ENCODE data around the gene CCDC110.
"Not testable (repeated sequence)": the region's sequence is repeated elsewhere in the genome, so short reads cannot be mapped to it uniquely, and the experiment has no call there.

Gene CCDC110
- 0 to 0.58 (median 0.21) reads per million in 9 experiments for total RNA-seq

DNA sequence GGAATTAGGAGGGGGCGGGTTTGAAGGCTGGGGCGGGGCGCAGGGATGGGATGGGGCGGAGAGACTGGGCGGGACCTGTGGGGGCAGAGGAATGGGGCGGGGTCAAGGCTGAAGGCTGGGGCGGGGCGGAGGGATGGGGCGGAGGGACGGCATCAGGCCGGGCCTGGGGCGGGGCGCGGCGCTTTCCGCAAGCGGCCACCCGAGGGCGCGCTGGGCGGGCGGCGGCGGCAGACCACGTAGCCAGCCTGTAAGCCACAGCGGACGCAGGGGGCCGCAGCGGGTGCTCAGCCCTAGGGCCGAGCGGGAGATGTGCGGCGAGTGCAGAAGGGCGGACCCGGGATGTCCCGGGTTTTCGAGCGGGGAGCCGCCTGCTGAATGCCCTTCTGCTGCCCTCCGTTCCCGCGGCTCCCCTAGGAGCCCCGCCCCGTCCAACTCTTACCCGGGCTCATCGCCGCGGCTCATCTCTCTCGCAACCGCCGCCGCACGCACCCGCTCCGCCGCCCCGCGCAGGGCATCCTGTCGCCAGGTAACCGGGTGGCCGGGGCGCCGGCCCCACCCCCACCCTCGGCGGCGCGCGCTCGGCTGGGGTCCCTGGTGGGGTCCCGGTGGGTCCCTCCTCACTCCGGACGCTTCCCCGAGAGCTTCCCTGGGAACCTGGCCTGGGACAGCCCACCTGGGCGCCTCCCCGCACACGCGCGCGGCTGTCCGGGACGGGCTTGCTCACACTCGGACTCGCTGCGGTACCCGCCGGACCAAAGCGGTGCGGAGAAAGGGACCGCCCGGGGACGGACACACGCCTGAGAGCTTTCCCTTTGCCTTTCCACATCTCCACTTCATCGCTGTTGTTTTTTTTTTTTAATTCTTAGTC, at the start of gene CCDC110:
Gene CCDC110, minus strand, starts transcription at position 499 of the 868 bp plus-strand sequence. Its CDS starts 50 bp downstream, at position 449.
- Mint-ChIP-seq H3K9me3 (no peaks in the 10 kb centered on the region), H3K36me3 (ENCODE audit: insufficient read depth) (peaks cover 3% of the 10 kb centered on the region), H3K4me3 (peak within 1 kb of the TSS; percentile 88 to 93), H3K27ac (peak within 1 kb of the TSS; percentile 44 to 81), H3K4me1 (ENCODE audit: low read depth in 2 of 2) (peaks cover 14 to 15% of the 10 kb centered on the region in 2 donors), H3K27me3 (peaks cover 0 to 2% of the 10 kb centered on the region in 2 donors)
- peak; percentile 82 for ATAC-seq (replicated peaks)
- peak; percentile 77 to 81 (median 79) for DNase-seq

DNA sequence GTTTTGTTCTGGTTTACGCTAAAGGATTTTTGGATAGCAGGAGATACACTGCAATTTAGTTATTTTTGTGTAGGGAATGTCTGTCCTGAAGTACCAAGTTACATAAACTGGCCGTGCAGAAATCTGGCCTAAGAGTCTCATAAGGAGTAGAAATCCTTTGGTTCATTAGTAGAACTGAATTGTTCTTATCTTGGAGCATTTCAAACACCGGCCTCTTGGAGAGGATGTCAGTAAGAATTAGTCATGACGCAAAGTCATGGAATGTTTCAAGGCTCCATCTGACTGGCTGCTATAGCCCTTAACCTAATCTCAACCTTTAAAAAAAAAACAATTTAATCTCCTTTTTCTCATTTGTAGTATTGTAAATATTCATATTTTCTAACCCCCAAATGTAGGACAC, 48.6 kb upstream of the CCDC110 start:
- no peak overlapping the region for H3K27ac Mint-ChIP-seq
- H3K4me3 Mint-ChIP-seq: no peak overlapping the region
- H3K27me3 Mint-ChIP-seq: peaks cover 12 to 19% of the 10 kb centered on the region in 2 donors
- ATAC-seq (replicated peaks) (no peak), DNase-seq (no peak)
- H3K4me1 Mint-ChIP-seq (ENCODE audit: low read depth in 2 of 2): no peaks in the 10 kb centered on the region
- no peaks in the 10 kb centered on the region for H3K9me3 Mint-ChIP-seq
- no peaks in the 10 kb centered on the region for H3K36me3 Mint-ChIP-seq (ENCODE audit: insufficient read depth)

DNA sequence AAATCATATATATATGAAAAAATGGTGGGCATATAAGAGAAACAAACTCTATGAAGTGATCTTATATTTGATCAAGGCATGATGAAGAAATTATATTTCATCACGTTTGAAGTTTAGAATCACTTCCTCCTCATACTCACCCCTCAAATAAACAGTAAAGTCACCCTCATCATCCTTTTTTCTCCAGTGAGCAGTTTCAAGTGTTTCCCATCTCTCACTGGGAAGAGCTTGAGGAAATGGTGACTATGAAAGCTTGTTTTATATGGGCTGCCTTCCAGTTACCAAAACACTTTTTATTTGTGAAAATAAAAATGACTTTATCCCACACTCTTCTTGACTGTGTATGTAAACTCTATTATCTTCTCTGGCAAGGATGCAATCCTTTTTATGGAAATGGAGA, 47.0 kb upstream of the CCDC110 start:
- no peaks in the 10 kb centered on the region for H3K36me3 Mint-ChIP-seq (ENCODE audit: insufficient read depth)
- no peak overlapping the region for H3K27ac Mint-ChIP-seq
- no peak for DNase-seq
- H3K9me3 Mint-ChIP-seq: no peaks in the 10 kb centered on the region
- no peak for ATAC-seq (replicated peaks)
- no peak overlapping the region for H3K4me3 Mint-ChIP-seq
- H3K4me1 Mint-ChIP-seq (ENCODE audit: low read depth in 2 of 2): peaks cover 0 to 4% of the 10 kb centered on the region in 2 donors
- peaks cover 20 to 25% of the 10 kb centered on the region in 2 donors for H3K27me3 Mint-ChIP-seq

DNA sequence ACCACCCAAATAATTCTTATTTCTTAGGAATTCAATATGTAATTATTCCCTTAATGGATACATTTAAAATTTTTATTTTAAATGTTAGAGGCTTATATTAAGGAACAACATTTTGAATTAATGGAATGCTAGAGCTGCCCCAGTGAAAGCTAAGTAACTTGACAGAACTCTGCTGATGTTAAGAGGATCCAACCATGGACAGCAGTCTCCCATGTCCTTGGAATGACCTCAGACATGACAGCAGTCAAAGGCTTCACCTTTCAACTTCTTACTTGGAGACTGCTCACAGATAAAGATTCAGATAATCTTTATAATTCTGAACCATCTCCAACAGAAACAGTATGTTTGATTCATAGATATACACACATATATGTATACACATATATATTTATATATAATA, 46.5 kb upstream of the CCDC110 start:
- no peak overlapping the region for H3K4me3 Mint-ChIP-seq
- H3K4me1 Mint-ChIP-seq (ENCODE audit: low read depth in 2 of 2): peaks cover 0 to 7% of the 10 kb centered on the region in 2 donors
- ATAC-seq (replicated peaks) (no peak), DNase-seq (no peak)
- H3K9me3 Mint-ChIP-seq: no peaks in the 10 kb centered on the region
- peaks cover 22 to 25% of the 10 kb centered on the region in 2 donors for H3K27me3 Mint-ChIP-seq
- no peak overlapping the region for H3K27ac Mint-ChIP-seq
- H3K36me3 Mint-ChIP-seq (ENCODE audit: insufficient read depth): no peaks in the 10 kb centered on the region

GRCh38 chr4:185515248-185515647, 43.7 kb upstream of the CCDC110 start:
- no peak overlapping the region for H3K4me3 Mint-ChIP-seq
- DNase-seq (no peak), ATAC-seq (replicated peaks) (no peak)
- H3K4me1 Mint-ChIP-seq (ENCODE audit: low read depth in 2 of 2): peaks cover 0 to 12% of the 10 kb centered on the region in 2 donors
- peaks cover 41 to 48% of the 10 kb centered on the region in 2 donors for H3K27me3 Mint-ChIP-seq
- no peaks in the 10 kb centered on the region for H3K36me3 Mint-ChIP-seq (ENCODE audit: insufficient read depth)
- no peak overlapping the region for H3K27ac Mint-ChIP-seq
- no peaks in the 10 kb centered on the region for H3K9me3 Mint-ChIP-seq

DNA sequence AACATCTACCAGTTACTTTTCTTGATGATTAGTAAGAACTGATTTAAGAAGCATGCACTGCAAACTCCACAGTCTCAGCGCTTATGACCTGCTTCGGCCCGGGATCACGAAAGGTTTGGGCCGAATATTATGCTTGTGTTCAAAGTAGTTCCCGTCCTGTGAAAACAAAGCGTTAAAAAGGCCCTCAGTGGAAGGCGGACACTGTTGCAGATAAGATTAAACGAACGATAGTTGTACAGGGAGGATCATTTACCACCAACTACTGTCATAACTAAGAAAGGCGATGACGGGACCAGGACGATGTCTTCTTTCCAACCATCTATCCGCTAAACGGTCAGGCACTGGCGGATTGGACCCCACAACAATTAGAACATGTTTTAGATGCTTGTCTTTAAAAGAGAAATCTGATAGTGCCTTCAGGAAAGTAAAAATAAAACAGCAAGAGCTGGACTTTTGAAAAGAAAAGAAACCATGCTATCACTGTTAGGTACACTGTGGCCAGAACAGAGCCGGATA, 42.7 kb upstream of the CCDC110 start:
- ATAC-seq (replicated peaks): no peak
- no peak for DNase-seq
- H3K27me3 Mint-ChIP-seq: peaks cover 41 to 58% of the 10 kb centered on the region in 2 donors
- no peak overlapping the region for H3K27ac Mint-ChIP-seq
- H3K9me3 Mint-ChIP-seq: no peaks in the 10 kb centered on the region
- H3K4me3 Mint-ChIP-seq: no peak overlapping the region
- H3K4me1 Mint-ChIP-seq (ENCODE audit: low read depth in 2 of 2): peaks cover 0 to 12% of the 10 kb centered on the region in 2 donors
- H3K36me3 Mint-ChIP-seq (ENCODE audit: insufficient read depth): no peaks in the 10 kb centered on the region

- Mint-ChIP-seq H3K9me3 (no peaks in the 10 kb centered on the region), H3K4me3 (peak overlapping the region in 1 of 2 donors; percentile 54), H3K27me3 (peaks cover 42 to 61% of the 10 kb centered on the region in 2 donors), H3K4me1 (ENCODE audit: low read depth in 2 of 2) (peaks cover 0 to 12% of the 10 kb centered on the region in 2 donors), H3K27ac (no peak overlapping the region), H3K36me3 (ENCODE audit: insufficient read depth) (no peaks in the 10 kb centered on the region)
- no peak for DNase-seq
- peak; percentile 79 for ATAC-seq (replicated peaks)
Observed at GRCh38 chr4:185513489-185514181, 42.1 kb upstream of the CCDC110 start.

DNA sequence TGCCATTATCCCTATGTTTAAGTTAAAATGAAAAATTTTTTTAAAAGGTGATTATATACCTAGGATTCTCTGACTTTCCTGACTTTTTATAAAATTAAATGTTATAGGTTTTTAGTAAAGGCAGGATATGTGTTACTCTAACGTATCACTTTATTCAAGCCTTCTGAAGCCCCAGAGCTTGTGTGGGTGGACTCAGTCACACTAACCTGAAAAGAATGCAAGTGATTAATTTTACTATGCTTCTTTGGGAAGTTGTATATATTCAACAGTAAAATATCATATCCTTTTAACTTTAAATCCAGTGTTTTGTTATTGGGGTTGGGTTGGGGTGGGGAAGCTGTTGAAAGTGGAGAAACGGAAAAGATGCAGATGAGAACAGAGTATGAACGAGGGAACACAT, 41.0 kb upstream of the CCDC110 start:
- Mint-ChIP-seq H3K36me3 (ENCODE audit: insufficient read depth) (no peaks in the 10 kb centered on the region), H3K27ac (no peak overlapping the region), H3K9me3 (no peaks in the 10 kb centered on the region), H3K4me1 (ENCODE audit: low read depth in 2 of 2) (peaks cover 0 to 12% of the 10 kb centered on the region in 2 donors), H3K27me3 (peaks cover 47 to 61% of the 10 kb centered on the region in 2 donors), H3K4me3 (peak overlapping the region in 1 of 2 donors; percentile 54)
- no peak for DNase-seq
- no peak for ATAC-seq (replicated peaks)

GRCh38 chr4:185511243-185511642, 39.7 kb upstream of the CCDC110 start:
- not testable (repeated sequence) for H3K4me3 Mint-ChIP-seq; DNase-seq; H3K36me3 Mint-ChIP-seq (ENCODE audit: insufficient read depth); H3K9me3 Mint-ChIP-seq; ATAC-seq (replicated peaks); H3K27ac Mint-ChIP-seq
- Mint-ChIP-seq H3K4me1 (ENCODE audit: low read depth in 2 of 2) (peaks cover 0 to 12% of the 10 kb centered on the region in 2 donors), H3K27me3 (peaks cover 50 to 67% of the 10 kb centered on the region in 2 donors)

GRCh38 chr4:185510806-185511205, 39.3 kb upstream of the CCDC110 start:
- no peak overlapping the region for H3K27ac Mint-ChIP-seq
- H3K4me1 Mint-ChIP-seq (ENCODE audit: low read depth in 2 of 2): peaks cover 0 to 12% of the 10 kb centered on the region in 2 donors
- no peak for ATAC-seq (replicated peaks)
- no peaks in the 10 kb centered on the region for H3K36me3 Mint-ChIP-seq (ENCODE audit: insufficient read depth)
- peaks cover 54 to 72% of the 10 kb centered on the region in 2 donors for H3K27me3 Mint-ChIP-seq
- DNase-seq: no peak
- H3K9me3 Mint-ChIP-seq: no peaks in the 10 kb centered on the region
- H3K4me3 Mint-ChIP-seq: no peak overlapping the region

- no peak for ATAC-seq (replicated peaks)
- DNase-seq: no peak
- Mint-ChIP-seq H3K4me1 (ENCODE audit: low read depth in 2 of 2) (peaks cover 0 to 6% of the 10 kb centered on the region in 2 donors), H3K36me3 (ENCODE audit: insufficient read depth) (no peaks in the 10 kb centered on the region), H3K4me3 (no peak overlapping the region), H3K27ac (no peak overlapping the region), H3K27me3 (peaks cover 43 to 73% of the 10 kb centered on the region in 2 donors), H3K9me3 (no peaks in the 10 kb centered on the region)
Observed at GRCh38 chr4:185508181-185508580, 36.6 kb upstream of the CCDC110 start.

DNA sequence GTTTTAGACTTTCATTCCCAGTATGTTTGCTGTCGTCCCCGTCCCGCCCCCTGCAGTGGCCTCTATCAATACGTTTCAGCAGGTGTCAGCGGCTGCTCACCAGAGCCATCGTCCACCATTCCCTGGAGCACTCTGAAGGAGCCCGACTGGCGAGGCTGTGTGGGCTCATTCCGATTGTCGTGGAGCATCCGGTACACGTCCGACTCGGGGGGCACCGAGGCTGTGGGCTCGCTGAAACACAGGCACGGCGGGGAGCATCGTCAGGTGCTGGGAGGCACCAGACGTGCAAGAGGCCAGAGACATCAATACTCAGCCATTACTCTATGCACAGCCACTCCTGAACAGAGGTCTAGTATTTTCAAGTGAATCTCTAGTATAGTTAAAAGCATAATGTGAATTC, 34.9 kb upstream of the CCDC110 start:
- H3K27ac Mint-ChIP-seq: no peak overlapping the region
- H3K4me1 Mint-ChIP-seq (ENCODE audit: low read depth in 2 of 2): no peaks in the 10 kb centered on the region
- peaks cover 26 to 68% of the 10 kb centered on the region in 2 donors for H3K27me3 Mint-ChIP-seq
- H3K36me3 Mint-ChIP-seq (ENCODE audit: insufficient read depth): no peaks in the 10 kb centered on the region
- ATAC-seq (replicated peaks) (no peak), DNase-seq (no peak)
- H3K9me3 Mint-ChIP-seq: no peaks in the 10 kb centered on the region
- H3K4me3 Mint-ChIP-seq: no peak overlapping the region
